Neuronal stem cell (in vitro differentiated cells): ENCODE measurements around the gene SPAG8.

Experiments used
- DNase-seq: peaks from one replicate; pipeline ENCODE4 v3.0.0-alpha.2; 2013; ENCODE audit warnings: low spot score
- H2AFZ ChIP-seq: one replicate; pipeline ENCODE4 v1.6.1; 2013; ENCODE audit warnings: mild to moderate bottlenecking, low read length, inconsistent platforms
- H2AK5ac ChIP-seq: 2 replicates; pipeline ENCODE4 v1.6.1; 2013; ENCODE audit warnings: low read depth, mild to moderate bottlenecking, inconsistent platforms, low read length, moderate library complexity, mixed read lengths
- H2BK120ac ChIP-seq: 2 replicates; pipeline ENCODE4 v1.6.1; 2013; ENCODE audit warnings: low read depth, mild to moderate bottlenecking, inconsistent platforms, low read length, moderate library complexity, mixed read lengths
- H2BK12ac ChIP-seq: one replicate; pipeline ENCODE4 v1.6.1; 2013; ENCODE audit warnings: low read length, inconsistent platforms
- H2BK15ac ChIP-seq: 2 replicates; pipeline ENCODE4 v1.6.1; 2013; ENCODE audit warnings: mild to moderate bottlenecking, low read length, inconsistent platforms, mixed read lengths
- H2BK5ac ChIP-seq: one replicate; pipeline ENCODE4 v1.6.1; 2013; ENCODE audit warnings: inconsistent platforms, mild to moderate bottlenecking, low read length, moderate library complexity
- H3K14ac ChIP-seq: one replicate; pipeline ENCODE4 v1.6.1; 2013; ENCODE audit warnings: low read length, inconsistent platforms
- H3K18ac ChIP-seq: 2 replicates; pipeline ENCODE4 v1.6.1; 2013; ENCODE audit warnings: low read length, inconsistent platforms
- H3K23ac ChIP-seq: 2 replicates; pipeline ENCODE4 v1.6.1; 2013; ENCODE audit warnings: low read depth, mild to moderate bottlenecking, mixed read lengths, low read length, inconsistent platforms; ENCODE audit not compliant: poor library complexity
- H3K27ac ChIP-seq: replicated peaks from 3 replicates; pipeline ENCODE4 v1.5.1; 2013; ENCODE audit warnings: low read length, inconsistent platforms
- H3K27me3 ChIP-seq, 3 experiments: 2 replicates each; pipeline ENCODE4 v1.6.1; 2013; ENCODE audit warnings: low read length in 3 of 3, mild to moderate bottlenecking in 2 of 3, inconsistent platforms in 1 of 3, low read depth in 1 of 3, mixed read lengths in 1 of 3, moderate library complexity in 1 of 3; ENCODE audit not compliant: control insufficient read depth in 3 of 3, insufficient read depth in 3 of 3
- H3K36me3 ChIP-seq, 2 donors: replicated peaks in 1 of 2; 2 replicates each; pipeline ENCODE4 v1.6.1; 2013; ENCODE audit warnings: low read length in 2 of 2; ENCODE audit not compliant: control insufficient read depth in 2 of 2, insufficient read depth in 2 of 2
- H3K4ac ChIP-seq: 2 replicates; pipeline ENCODE4 v1.6.1; 2013; ENCODE audit warnings: inconsistent platforms, mild to moderate bottlenecking, low read length, moderate library complexity
- H3K4me1 ChIP-seq, 2 donors: 1 replicate in 1 of 2; 2 replicates in 1 of 2; pipeline ENCODE4 v1.6.1; 2013; ENCODE audit warnings: low read length in 2 of 2, low read depth in 1 of 2; ENCODE audit not compliant: control insufficient read depth in 2 of 2, insufficient read depth in 1 of 2
- H3K4me2 ChIP-seq: one replicate; pipeline ENCODE4 v1.6.1; 2013; ENCODE audit warnings: mild to moderate bottlenecking, low read length, inconsistent platforms; ENCODE audit not compliant: insufficient read depth, poor library complexity, severe bottlenecking
- H3K4me3 ChIP-seq, 2 donors: 2 replicates each; pipeline ENCODE4 v1.5.1; 2013; ENCODE audit warnings: low read length in 2 of 2, mild to moderate bottlenecking in 2 of 2, inconsistent platforms in 1 of 2, moderate library complexity in 1 of 2
- H3K79me1 ChIP-seq: one replicate; pipeline ENCODE4 v1.6.1; 2013; ENCODE audit warnings: low read depth, mild to moderate bottlenecking, inconsistent platforms, low read length, moderate library complexity
- H3K9ac ChIP-seq: one replicate; pipeline ENCODE4 v1.6.1; 2013; ENCODE audit warnings: mild to moderate bottlenecking, low read depth, low read length, inconsistent platforms; ENCODE audit not compliant: poor library complexity
- H3K9me3 ChIP-seq, 2 donors: replicated peaks in 1 of 2; 2 replicates each; pipeline versions ENCODE3 to v1.6.1; 2013; ENCODE audit warnings: low read length in 2 of 2, mild to moderate bottlenecking in 2 of 2, inconsistent platforms in 1 of 2, low read depth in 1 of 2, mixed read lengths in 1 of 2, moderate library complexity in 1 of 2; ENCODE audit not compliant: control insufficient read depth in 2 of 2, insufficient read depth in 1 of 2
- H4K8ac ChIP-seq: one replicate; pipeline ENCODE4 v1.6.1; 2013; ENCODE audit warnings: low read depth, mild to moderate bottlenecking, inconsistent platforms, low read length, moderate library complexity
- H4K91ac ChIP-seq: one replicate; pipeline ENCODE4 v1.6.1; 2013; ENCODE audit warnings: low read length, low read depth, mild to moderate bottlenecking, inconsistent platforms; ENCODE audit not compliant: poor library complexity
- WGBS, 2 donors: extraction: QIAGEN DNeasy Blood & Tissue Kit; methylation state at CpG; one replicate each; pipeline ENCODE4 v1.1.7; 2013; ENCODE audit warnings: missing lambda C conversion rate in 2 of 2, mixed read lengths in 1 of 2; ENCODE audit not compliant: insufficient read length in 2 of 2, insufficient replicate concordance in 1 of 2; ENCODE audit errors: extremely low coverage in 2 of 2; 5-methylcytosine and 5-hydroxymethylcytosine counted together

Gene SPAG8

DNA sequence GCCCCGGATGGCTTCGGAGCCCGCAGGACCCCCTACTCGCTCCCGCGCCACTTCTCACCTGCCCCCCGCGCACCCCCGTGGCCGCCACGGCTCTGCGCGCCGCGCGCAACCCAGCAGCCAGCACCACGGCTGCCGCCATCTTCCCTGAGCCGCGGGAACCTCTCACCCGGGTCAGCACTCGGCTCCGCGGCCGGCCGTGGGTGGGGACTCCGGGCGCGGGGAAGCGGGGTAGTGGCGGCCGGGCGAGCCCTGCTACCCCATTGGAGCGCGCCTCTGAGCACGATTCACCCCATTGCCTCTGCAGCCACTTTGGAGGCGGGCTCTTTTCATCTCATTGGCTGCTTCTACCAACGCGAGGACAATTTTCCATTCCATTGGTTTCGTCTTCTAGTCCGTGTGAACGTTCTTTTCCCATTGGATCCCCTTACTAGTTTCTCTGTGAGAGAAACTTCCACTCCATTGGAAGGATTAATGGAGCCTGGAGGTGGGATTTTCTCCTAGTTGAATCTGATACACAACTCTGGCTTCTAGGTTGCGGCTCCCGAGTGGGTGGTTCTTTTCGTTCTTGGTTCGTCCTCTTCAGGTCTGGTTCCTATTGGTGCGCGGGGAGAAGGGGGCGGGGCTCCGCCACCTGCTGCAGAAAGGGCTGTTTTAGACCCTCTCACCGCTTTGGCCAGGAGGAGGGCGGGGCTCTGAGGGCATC, 2.9 kb upstream of the SPAG8 start, which contains the start of gene HINT2:
Gene HINT2, minus strand, starts transcription at position 202 of the 703 bp plus-strand sequence. Its CDS starts 63 bp downstream, at position 139.
- peak within 1 kb of the TSS; percentile 97 for H3K9ac ChIP-seq
- no peaks in the 10 kb centered on the region for H3K9me3 ChIP-seq
- WGBS, 2 donors: no CpG with 5 or more reads among the region's 52 CpGs
- H2BK15ac ChIP-seq: peak within 1 kb of the TSS; percentile 93
- peak within 1 kb of the TSS; percentile 99 for H3K18ac ChIP-seq
- H3K36me3 ChIP-seq: peaks cover 1 to 5% of the 10 kb centered on the region in 2 donors
- H3K27ac ChIP-seq: peak within 1 kb of the TSS; percentile 92
- peak within 1 kb of the TSS; percentile 41 for H2BK12ac ChIP-seq
- H2AK5ac ChIP-seq: peak within 1 kb of the TSS; percentile 28
- peak within 1 kb of the TSS; percentile 75 to 91 for H3K4me3 ChIP-seq
- peak within 1 kb of the TSS; percentile 42 for H4K91ac ChIP-seq
- peak within 1 kb of the TSS; percentile 89 for H2BK5ac ChIP-seq
- peak within 1 kb of the TSS; percentile 76 for H3K4me2 ChIP-seq
- H2BK120ac ChIP-seq: peak within 1 kb of the TSS; percentile 41
- H3K4me1 ChIP-seq: peaks cover 10 to 12% of the 10 kb centered on the region in 2 donors
- peak within 1 kb of the TSS; percentile 89 for H3K23ac ChIP-seq
- H3K79me1 ChIP-seq: no peaks in the 10 kb centered on the region
- peak within 1 kb of the TSS; percentile 88 for H4K8ac ChIP-seq
- DNase-seq: peak; percentile 97
- peak within 1 kb of the TSS; percentile 87 for H2AFZ ChIP-seq
- no peaks in the 10 kb centered on the region for H3K27me3 ChIP-seq
- peak within 1 kb of the TSS; percentile 91 for H3K4ac ChIP-seq
- H3K14ac ChIP-seq: peak within 1 kb of the TSS; percentile 91

DNA sequence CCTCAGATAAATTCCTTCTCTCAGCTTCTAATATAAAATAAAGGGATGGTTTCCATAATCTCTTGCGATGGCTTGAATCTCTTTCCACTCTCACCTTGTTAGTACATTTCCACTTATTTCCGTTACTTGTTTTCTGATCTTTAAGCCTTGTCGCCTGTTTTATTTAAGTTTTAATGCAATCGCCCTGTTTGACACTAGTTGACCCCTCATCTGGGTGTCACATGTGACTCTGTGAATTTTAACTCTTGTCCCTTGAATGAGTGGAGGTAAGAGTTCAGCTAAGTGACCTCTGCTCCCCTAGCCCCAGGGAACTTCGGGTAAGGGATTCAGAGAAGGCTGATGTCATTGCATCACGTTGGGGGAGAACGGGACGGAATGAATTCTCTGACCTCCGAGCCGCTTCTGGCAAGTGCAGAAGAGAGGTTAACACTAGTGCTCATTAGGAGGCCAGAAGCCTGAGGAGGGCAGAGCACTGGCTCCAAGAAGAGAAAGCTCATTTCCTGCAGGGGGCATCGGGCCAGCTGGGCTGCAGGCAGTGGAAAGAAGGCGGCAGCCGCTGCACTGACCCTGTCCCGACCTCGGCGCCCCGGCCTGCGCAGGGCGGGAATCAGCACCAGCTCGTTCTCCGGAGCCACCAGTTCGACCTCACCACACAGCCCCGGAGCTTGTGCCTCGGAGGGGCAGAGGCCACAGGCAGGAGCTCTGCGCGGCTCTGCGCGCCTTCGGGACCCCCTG, 2.2 kb upstream of the SPAG8 start:
- Histone ChIP-seq H3K4me1 (peaks cover 10 to 12% of the 10 kb centered on the region in 2 donors), H3K4me3 (peak overlapping the region; percentile 75 to 91), H2AFZ (peak overlapping the region; percentile 87), H3K18ac (peak overlapping the region; percentile 99), H3K4ac (peak overlapping the region; percentile 91), H3K9ac (peak overlapping the region; percentile 97), H2BK15ac (peak overlapping the region; percentile 93), H3K27ac (peak overlapping the region; percentile 92), H3K4me2 (peak overlapping the region; percentile 76), H3K36me3 (peaks cover 5% of the 10 kb centered on the region in 2 donors), H4K8ac (peak overlapping the region; percentile 88), H2BK12ac (peak overlapping the region; percentile 41), H3K14ac (peak overlapping the region; percentile 91), H2BK120ac (peak overlapping the region; percentile 41), H2AK5ac (peak overlapping the region; percentile 28), H3K79me1 (no peaks in the 10 kb centered on the region), H3K27me3 (no peaks in the 10 kb centered on the region), H3K23ac (peak overlapping the region; percentile 89), H2BK5ac (peak overlapping the region; percentile 89), H4K91ac (peak overlapping the region; percentile 42), H3K9me3 (no peaks in the 10 kb centered on the region)
- peak; percentile 67 for DNase-seq
- WGBS, 2 donors: no CpG with 5 or more reads among the region's 29 CpGs

DNA sequence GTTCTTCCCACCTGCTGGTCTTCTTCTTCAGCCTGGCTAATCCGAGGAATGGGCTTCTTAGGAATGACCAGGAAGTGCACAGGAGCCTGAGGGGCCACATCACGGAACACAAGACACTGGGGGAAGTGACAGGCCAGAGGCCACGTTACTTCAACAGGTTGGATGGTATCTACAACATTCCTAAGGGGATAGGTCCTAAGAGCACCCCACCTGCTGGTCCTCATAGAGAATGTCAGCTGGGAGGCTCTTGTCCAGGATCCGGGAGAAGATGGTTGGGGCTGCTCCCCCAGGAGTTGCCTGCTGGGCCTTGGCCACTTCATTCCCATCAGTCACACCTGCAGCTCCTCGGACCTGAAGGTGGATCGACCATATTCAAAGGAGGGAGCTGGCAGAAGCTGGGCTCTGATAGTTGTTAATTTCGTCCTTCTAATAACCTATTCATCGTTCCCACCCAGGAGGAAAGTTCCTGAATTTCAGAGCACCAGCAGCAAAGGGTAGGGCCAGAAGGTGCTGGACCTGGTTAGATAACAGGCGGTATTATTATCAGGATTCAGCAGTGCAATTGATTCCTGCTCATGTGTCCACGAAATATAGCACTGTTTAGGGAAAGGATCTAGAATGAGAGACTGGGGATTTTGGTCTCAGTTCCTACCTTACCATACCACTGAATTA, 1.5 kb upstream of the SPAG8 start:
- H4K8ac ChIP-seq: no peak overlapping the region
- peaks cover 10 to 12% of the 10 kb centered on the region in 2 donors for H3K4me1 ChIP-seq
- H3K14ac ChIP-seq: no peak overlapping the region
- H2BK120ac ChIP-seq: no peak overlapping the region
- peak overlapping the region; percentile 3 for H2AK5ac ChIP-seq
- no peaks in the 10 kb centered on the region for H3K9me3 ChIP-seq
- H3K4me3 ChIP-seq: peak overlapping the region in 1 of 2 donors; percentile 75
- no peak overlapping the region for H2BK5ac ChIP-seq
- H4K91ac ChIP-seq: no peak overlapping the region
- H3K36me3 ChIP-seq: peaks cover 5 to 11% of the 10 kb centered on the region in 2 donors
- H3K27me3 ChIP-seq: no peaks in the 10 kb centered on the region
- H3K4ac ChIP-seq: no peak overlapping the region
- no peak overlapping the region for H3K18ac ChIP-seq
- no peak for DNase-seq
- no peak overlapping the region for H2BK15ac ChIP-seq
- H3K23ac ChIP-seq: no peak overlapping the region
- H3K79me1 ChIP-seq: no peaks in the 10 kb centered on the region
- H2AFZ ChIP-seq: no peak overlapping the region
- no peak overlapping the region for H3K9ac ChIP-seq
- H2BK12ac ChIP-seq: no peak overlapping the region
- H3K27ac ChIP-seq: peak overlapping the region; percentile 92
- no CpG with 5 or more reads among the region's 10 CpGs for WGBS, 2 donors
- no peak overlapping the region for H3K4me2 ChIP-seq
